ENCODE measurements around the gene SCMH1.

The SCMH1 gene

DNA sequence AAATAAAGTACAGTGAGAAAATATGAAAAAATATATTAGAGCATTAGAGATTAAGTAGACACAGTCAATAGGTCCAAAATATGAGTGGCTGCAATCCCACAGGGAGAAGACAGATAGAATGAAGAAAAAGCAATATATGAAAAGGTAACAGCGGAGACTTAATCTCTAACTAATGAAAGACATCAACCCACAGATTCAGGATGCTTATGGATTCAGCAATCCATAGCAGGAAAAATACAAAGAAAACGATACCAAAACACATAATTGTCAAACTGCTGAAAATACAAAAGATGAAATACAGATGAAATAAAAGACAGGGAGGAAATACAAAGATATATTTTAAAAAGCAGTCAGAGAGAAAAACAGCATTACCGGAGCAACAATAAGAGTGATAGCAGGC, 163.9 kb downstream of the SCMH1 start:
- DNase-seq, result no peak

DNA sequence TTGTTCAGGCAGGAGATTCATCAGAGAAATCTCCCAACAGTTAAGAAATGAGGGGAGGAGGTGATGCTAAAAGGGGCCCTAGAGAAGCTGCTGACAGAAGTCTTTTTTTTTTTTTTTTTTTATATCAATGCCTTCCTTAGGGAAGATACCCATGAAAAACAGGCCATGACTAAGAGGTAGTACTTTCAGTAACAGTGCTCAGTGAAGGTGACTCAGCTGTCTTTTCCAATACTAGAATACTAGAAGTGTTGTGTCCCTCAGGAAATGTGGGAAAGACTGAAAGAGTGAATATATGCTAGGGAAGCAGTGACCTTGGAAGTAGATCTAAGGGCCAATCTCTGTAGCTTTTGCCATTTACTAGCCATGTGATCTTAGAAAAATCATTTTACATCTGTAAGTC, 168.1 kb downstream of the SCMH1 start:
- DNase-seq, result no peak

DNA sequence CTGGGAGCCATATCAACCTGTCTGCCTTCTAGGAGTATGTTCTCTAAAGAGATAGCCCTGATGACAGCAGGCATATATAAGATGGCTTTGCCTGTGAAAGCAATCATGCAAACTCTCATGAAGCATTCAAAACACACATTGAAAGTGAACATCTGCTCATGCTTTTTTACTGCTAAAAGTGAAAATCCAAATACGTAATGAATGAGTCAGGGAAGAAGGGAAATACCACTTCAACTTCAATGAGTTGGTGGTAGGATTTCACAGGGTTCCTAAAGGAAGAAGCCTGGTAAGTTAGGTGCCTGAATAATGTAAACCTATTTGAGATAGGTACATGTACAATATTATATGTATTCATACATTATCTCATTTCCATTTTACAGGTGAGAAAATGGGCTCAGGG, 170.1 kb downstream of the SCMH1 start:
- DNase-seq, result no peak

DNA sequence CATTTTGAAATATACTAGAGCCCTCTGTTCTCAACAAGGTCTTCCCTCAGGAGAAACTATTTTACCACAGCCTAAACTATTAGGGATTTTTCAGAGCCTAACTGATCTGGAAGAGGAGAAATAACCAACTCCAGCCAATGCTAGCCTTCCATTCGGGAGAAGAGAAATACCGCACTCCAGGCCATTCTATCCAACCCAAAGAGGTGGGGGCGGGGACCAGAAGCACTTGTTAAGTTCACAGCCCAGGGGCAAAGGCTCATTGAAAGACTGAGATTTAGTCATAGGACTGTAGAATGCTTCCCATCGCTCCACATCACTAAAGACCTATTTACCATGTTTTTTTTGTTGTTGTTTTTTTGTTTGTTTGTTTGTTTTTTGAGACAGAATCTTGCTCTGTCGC, 185.2 kb downstream of the SCMH1 start:
- DNase-seq, result no peak

- no peak for DNase-seq
These were observed 188.8 kb downstream of the SCMH1 start for GRCh38 chr1:41053316-41053715.

DNA sequence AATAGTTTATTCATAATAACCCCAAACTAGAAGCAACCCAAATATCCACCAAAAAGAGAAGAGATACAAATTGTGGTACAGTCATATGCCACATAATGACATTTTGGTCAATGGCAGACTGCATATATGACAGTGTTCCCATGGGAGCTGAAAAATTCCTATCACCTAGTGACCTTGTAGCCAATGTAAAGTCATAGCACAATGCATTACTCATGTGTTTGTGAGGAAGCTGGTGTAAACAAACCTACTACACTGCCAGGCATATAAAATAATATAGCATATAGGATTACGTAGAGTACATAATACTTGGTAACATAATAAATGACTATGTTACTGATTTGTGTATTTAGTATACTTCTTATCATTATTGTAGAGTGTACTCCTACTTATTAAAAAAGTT, 191.1 kb downstream of the SCMH1 start:
- no peak for DNase-seq

DNA sequence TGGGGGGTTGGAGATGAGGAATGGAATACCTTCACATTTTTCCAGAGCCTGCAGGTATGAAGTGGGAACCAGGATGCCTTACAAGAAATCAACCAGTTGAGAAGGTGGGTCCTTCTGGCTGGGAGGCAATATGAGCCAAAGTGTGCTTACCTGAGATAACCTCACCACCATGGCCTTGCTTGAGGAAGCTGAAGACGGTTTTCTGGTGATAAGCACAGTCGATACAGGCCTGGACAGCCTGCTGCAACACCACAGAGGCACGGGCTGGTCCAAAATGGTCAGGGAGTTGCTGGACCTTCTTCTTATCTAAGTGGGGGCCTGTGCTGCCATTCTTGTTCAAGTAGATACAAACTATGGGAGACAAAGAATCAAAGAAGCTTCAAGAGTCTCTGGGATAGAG, 193.6 kb downstream of the SCMH1 start:
- DNase-seq, result no peak

DNA sequence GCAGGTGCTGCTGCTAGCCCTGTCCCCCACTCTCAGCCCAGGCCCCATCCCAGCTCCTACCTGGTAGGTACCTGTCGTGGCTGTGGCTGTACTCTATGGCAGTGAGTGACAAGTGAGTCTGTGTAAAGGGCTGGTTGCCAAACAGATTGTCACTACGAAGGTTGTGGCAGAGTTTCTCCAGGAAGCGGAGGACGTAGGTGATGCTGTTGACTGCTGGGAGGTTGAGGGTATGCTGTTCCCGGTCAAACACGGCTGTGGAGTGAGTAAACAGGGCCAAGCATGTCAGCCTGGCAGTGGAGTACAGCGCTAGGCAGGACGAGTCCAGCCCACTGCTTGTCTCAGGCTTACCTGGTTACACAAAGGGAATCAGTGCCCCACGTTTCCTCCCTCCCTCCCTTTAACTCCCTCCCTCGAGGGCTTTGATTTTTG, 195.7 kb downstream of the SCMH1 start:
- no peak for DNase-seq

- no peak for DNase-seq
These were observed 196.4 kb downstream of the SCMH1 start for GRCh38 chr1:41045740-41046139.

- DNase-seq, result no peak
These were observed 197.9 kb downstream of the SCMH1 start for GRCh38 chr1:41044187-41044586.

DNA sequence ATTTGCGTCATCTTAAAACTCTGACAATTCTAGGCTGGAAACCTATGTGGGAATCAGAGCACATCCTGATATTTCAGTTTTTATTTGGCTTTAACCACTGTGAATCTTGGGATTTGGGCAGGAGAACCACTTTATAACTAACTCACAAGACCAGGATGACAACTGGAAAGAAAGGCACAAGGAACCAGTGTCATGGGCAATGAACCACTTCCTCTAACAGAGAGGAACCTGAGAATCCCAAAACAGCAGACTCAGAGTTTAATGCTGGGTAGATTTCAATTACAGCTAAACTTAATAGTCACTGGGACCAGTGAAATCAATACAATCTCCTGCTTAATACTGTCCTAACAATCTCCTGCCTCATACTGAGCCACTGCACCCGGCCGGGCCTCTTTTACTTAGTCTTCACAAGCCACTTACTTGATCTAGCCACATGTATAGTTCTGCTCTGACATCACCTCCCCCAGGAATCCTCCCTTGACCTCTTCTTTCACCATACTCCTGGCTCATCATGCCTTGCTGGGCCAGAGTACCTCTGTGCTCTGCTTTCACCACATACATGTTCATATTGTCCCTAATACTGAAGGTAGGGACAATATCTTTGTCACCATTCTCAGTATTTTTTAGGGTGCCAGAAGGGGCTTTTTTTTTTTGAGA, 200.4 kb downstream of the SCMH1 start:
- DNase-seq, result no peak

DNA sequence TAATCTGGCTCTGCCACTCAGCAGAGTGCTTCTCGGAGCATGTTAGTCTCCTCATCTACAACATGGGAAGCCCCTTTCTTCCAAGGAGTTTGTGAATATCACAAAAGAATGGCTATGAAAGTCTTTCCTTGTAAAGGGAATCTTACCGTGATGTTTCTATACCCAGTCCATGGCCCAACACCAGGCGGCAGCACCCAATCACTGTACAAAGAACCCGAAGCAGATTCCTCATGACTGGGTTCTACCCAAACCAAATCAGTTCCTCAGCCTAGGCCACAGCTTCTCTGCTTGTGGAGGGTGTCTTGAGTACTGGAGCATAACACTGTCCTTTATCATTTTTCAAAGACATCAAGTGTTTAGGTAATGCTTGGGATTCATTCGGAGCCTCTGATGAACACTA, 204.0 kb downstream of the SCMH1 start:
- DNase-seq, result no peak

DNA sequence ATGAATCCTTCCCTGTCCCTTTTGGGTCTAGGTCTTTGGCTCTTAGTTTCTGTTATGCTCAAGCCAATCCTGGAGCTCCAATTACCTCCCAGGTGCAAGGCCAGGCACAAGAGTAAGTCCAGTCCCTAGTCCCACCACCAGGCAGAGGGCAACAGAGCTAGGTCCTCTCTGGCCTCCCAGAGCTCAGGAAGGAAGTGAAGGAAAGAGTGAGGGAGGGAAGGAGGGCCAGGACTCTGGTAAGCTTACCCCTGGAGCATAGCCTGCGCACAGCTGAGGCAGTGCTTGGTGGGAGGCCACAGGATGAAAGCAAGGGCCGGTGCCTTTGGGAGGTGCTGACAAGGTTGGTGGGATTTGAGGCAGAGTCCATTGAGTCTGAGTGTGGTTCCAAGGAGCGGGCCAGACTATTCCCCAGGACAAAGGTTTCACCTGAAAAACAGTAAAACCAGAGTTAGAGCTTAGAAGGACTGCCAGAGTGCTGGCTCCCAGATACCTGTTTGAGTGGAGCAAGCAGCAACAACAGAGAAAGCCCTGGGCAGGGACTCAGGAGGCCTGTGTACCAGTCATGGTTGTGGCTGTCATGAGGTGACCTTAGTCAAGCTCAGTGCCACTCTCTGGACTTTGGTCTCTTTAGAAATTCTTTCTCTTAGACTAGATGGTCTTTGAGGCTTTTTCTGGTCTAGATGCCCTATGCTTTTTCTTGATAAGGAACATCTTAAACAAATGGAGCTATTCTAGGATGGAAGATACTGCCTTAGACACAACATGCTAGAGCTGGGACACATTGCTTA, 204.8 kb downstream of the SCMH1 start:
- DNase-seq, result no peak

DNA sequence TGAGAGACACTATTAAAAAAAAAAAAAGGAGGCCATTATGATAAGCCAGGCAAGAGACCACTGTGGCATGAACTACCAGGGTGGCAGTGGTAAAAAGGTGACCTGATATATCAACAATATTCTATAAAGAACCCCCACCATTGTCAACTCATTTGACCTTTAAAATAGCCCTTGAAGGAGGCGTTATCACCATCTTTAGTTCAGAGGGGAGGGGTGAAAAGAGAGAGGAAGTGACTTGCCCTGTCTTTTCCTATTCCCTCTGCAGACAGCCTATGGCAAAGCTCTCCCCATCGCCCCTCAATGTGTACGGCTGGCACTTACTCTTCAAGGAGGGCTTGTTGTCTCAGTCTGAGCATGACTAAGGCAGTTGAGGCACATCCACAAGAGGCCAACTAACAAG, 208.8 kb downstream of the SCMH1 start:
- DNase-seq, result no peak

- no peak for DNase-seq
These were observed 210.0 kb downstream of the SCMH1 start for GRCh38 chr1:41032147-41032546.

GRCh38 chr1:41030872-41031616, 211.1 kb downstream of the SCMH1 start:
- no peak for DNase-seq

DNA sequence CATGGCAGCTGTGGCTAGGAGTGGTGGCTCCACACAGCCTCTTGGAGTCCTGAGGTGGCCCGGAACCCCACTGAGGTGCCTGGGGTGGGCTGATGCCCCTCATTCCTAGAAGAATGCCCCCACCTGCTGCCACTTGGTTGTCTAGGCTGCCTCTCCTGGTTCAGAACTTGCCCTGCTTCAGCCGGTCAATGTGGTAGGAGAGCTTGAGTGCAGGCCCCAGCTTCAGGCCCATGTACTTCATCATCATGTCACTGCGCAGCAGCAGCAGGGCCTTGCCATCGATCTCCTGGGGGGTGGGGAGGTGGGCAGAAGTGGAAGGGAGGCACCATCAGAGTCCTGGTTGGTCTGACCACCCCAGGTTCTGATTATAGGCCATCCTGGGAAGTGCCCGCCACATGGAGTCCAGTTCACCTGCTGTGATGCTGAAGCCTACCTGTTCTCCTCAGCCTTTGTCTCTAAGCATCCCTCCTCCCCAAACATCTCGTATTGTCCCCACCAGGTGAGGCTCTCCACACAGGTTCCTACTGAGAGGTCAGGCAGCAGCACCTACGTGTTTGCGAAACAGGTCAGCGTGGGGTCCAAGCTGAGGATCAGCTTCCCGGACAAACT, 214.0 kb downstream of the SCMH1 start:
- no peak for DNase-seq

DNA sequence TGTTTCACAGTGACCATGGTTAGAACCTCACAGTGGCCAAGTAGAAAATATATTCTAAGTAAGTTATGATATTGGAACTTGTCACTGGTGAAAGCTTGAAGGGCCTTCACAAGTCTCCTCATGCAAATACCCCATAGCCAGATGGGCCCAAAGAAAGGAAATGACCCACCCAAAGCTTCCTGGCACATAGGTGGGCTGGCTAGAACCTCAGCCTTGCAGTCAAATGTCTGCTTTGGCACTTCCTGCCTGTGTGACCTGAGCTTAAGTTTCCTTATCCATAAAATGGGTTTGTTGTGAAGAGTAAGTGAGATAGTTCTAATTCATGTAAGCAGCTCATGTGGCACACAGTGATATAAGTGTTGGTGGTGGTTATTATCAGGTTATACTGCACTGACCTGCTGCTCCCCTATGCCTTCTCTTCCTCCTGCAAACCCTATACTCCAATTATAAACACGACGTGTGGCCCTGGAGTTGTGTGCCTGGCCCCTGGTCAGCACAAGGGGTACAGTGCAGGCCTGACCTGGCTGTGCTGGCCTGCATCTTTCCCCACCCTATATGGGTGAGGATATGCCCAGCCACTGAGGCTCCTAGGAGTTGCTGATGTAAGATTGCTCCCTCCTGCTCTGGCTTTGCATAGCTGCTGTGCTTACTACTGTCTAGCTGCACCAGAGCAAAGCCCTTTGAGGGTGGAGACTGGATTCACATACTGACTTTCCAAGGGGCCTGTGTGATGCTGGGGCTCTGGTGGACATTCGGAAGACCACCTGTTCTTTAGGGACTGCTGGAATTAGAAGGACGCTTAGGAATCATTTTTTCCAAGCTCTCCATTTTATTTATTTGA, 215.9 kb downstream of the SCMH1 start:
- no peak for DNase-seq

GRCh38 chr1:41024953-41025352, 217.2 kb downstream of the SCMH1 start:
- DNase-seq, result no peak

- no peak for DNase-seq
These were observed 218.7 kb downstream of the SCMH1 start for GRCh38 chr1:41023279-41023990.

- DNase-seq, result no peak
These were observed 219.7 kb downstream of the SCMH1 start for GRCh38 chr1:41022424-41022823.
